NB4 (cell line): Measurements from ENCODE around the gene RHOT1.
"Not testable (repeated sequence)": the region's sequence is repeated elsewhere in the genome, so short reads cannot be mapped to it uniquely, and the experiment has no call there.

Experiments
- DNase-seq: peaks from one replicate; pipeline ENCODE4 v3.0.0; 2010; ENCODE audit warnings: low read depth
- H3K4me3 ChIP-seq: one replicate; pipeline ENCODE4 v1.5.1; 2011; ENCODE audit warnings: mild to moderate bottlenecking, low read depth, low read length, moderate library complexity
- CTCF ChIP-seq: IDR thresholded peaks from one replicate; pipeline ENCODE4 v1.5.1; 2012; ENCODE audit warnings: low read depth, low read length
- MAX ChIP-seq: IDR thresholded peaks from 2 replicates; pipeline ENCODE4 v1.6.1; 2011; ENCODE audit warnings: low read depth, low read length
- MYC ChIP-seq: IDR thresholded peaks from 2 replicates; pipeline ENCODE4 v1.6.1; 2011; ENCODE audit warnings: low read depth, low read length
- POLR2A ChIP-seq: IDR thresholded peaks from 2 replicates; pipeline ENCODE4 v1.6.1; 2011; ENCODE audit warnings: mild to moderate bottlenecking; ENCODE audit not compliant: insufficient read length; ENCODE audit errors: extremely low read depth

RHOT1 gene

DNA sequence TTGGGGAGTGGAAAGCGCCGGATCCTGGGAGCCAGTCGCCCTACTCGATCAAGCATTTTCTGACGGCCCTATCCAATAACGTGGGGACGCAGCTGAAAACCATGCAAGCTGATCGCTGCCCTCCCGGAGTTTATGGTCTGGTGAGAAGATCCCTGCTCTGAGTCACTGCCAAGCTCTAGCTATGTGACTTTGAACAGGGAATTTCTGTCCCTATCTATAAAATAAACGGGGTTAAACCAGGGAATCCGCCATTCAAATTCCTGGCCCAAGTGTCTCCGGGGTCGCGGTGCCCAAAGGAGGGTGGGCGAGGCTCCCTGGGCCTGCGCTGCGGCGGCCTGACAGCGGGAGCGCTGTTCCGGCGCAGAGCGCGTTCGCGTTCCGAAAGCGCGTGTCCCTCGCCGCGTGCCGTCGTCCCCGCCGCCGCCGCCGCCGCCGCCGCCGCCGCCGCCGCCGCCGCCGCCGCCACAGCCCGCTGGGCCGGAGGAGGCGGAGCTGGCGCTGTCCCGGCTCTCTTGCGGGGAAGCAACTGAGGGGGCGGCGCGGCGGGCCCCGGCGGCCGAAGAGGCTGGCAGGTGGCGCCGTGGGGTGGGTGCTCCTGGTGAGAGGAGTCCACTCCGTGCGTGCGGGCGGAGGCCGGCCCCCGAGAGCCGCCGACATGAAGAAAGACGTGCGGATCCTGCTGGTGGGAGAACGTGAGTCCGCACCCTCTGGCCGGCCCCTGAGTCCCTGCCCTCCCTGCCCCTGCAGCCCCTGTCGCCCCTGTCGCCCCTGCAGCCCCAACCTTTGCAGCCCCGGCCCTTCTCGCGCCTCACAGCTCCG is at the start of gene RHOT1:
RHOT1 (plus strand) TSS at position 465 of the 819 bp plus-strand sequence; CDS start at position 656, 191 bp downstream.
- TF ChIP-seq MYC (no peak), CTCF (peak; percentile 56), POLR2A (peak; percentile 60), MAX (peak; percentile 44; the same call in 1 of the 2 replicates)
- H3K4me3 ChIP-seq: peak within 1 kb of the TSS; percentile 89
- DNase-seq: peak; percentile 90

- DNase-seq: no peak
- H3K4me3 ChIP-seq: no peak overlapping the region
- TF ChIP-seq CTCF (no peak), MAX (no peak), POLR2A (no peak), MYC (no peak)
These were observed 42.6 kb upstream of the RHOT1 start for GRCh38 chr17:32099686-32100085.

GRCh38 chr17:32100323-32100722 is 42.0 kb upstream of the RHOT1 start:
- not testable (repeated sequence) for DNase-seq, H3K4me3 ChIP-seq

DNA sequence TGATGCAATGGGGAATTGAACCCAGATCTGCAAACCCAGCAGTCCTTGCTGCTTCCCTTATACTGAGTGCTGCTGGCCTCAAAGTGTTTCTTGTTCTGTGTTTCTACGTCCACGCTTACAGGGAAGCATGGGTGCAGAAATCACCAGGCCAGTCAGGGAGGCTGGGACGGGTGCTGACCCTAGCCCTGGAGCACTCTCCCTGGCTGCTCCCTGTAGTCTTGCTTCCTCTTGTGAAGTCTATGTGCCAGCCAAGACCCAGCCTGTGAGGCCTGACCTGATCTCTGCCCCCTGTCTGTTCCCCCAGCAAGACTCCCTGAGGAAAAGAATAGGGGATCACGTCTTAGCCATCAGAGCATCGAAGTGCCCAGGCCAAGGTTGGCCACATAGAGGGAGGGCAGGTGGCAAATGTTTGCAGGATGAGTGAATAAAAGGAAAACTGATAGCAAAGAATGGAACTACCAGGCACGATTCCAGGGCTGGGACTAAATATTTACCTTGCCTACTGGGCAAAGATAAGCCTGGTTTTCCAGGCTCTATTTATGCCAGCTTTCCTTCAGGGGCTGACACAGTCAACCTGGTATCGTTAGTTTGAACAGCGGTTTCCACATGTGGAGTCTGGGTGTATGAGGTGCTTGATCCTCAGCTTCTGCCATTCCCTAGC is 41.2 kb upstream of the RHOT1 start:
- DNase-seq: no peak
- no peak overlapping the region for H3K4me3 ChIP-seq
- TF ChIP-seq MAX (no peak), MYC (no peak), CTCF (no peak), POLR2A (no peak)

- DNase-seq: no peak
- no peak for TF ChIP-seq MAX
These were observed 40.1 kb upstream of the RHOT1 start for GRCh38 chr17:32102172-32102571.

DNA sequence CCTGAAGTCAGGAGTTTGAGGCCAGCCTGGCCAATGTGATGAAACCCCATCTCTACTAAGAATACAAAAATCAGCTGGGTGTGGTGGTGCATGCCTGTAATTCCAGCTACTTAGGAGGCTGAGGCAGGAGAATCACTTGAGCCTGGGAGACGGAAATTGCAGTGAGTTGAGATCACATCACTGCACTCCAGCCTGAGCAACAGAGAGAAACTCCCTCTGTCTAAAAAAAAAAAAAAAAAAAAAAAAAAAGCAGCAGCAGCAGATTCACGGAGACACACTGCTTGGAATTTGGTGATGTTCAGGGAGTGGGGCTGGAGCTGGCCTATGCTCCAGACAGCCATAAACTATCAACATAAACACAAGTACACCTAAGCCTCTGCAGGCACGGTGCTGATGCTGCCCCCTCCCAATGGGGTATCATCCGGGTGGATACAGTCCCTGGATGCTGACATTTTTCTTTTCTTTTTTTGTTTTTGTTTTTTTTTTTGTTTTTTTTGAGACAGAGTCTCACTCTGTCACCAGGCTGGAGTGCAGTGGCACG is 39.6 kb upstream of the RHOT1 start:
- no peak for DNase-seq
- H3K4me3 ChIP-seq: no peak overlapping the region
- TF ChIP-seq POLR2A (no peak), CTCF (no peak), MAX (no peak), MYC (no peak)

More at GRCh38 chr17:32102172-32102571, 40.1 kb upstream of the RHOT1 start:
- H3K4me3 ChIP-seq: no peak overlapping the region
